GM12872 (cell line): Measurements from ENCODE around the gene RRAD.

ENCODE experiments used
- CTCF ChIP-seq: IDR thresholded peaks from 3 replicates; pipeline ENCODE4 v1.5.1; 2011; ENCODE audit warnings: low read depth, mild to moderate bottlenecking, low read length, moderate library complexity; ENCODE audit not compliant: insufficient read depth

RRAD gene

GRCh38 chr16:66906916-66907836, 18.2 kb downstream of the RRAD start:
- no peak for TF ChIP-seq CTCF

GRCh38 chr16:66905633-66906539, 19.4 kb downstream of the RRAD start:
- TF ChIP-seq CTCF, result no peak

DNA sequence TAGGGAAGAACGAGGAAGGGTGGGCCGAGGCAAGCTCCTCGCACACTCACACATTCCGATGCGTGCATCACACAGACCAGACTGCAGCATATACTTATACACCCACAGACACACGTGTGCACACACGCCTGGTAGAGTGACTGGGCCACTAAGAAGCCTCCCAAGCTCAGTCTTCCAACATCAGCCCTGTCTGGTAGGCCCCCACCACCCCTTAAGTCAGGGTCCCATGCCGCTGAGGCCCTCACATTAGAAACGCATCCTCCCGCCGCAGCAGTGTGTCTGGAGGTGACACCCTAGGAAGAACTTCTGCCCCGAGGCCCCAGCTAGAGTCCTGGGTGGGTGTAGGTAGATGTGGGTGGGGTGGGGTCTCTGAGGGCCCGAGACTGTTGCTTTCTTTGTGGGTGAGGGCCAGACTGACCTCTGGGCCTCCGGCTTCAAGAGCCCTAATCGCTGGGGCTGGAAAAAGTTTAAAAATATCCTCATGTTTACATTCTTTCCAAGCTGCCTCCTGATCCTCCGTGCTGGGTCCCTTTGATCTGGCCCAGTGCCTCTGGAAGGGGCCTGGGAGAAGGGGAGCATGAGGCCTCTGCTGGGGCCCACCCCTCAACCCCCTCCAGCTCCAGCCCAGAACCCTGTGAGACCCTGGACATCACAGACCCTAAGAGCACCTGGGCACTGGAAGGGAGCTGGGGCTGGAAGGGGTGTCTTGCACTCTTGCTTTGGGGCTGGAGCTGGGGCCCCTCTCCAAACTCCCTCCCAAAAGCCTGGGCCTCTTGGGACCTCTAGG, 20.3 kb downstream of the RRAD start:
- TF ChIP-seq CTCF, result no peak

GRCh38 chr16:66904428-66904845, 20.9 kb downstream of the RRAD start:
- TF ChIP-seq CTCF, result no peak

- TF ChIP-seq CTCF, result no peak
These were observed 21.5 kb downstream of the RRAD start for GRCh38 chr16:66903544-66904427.

DNA sequence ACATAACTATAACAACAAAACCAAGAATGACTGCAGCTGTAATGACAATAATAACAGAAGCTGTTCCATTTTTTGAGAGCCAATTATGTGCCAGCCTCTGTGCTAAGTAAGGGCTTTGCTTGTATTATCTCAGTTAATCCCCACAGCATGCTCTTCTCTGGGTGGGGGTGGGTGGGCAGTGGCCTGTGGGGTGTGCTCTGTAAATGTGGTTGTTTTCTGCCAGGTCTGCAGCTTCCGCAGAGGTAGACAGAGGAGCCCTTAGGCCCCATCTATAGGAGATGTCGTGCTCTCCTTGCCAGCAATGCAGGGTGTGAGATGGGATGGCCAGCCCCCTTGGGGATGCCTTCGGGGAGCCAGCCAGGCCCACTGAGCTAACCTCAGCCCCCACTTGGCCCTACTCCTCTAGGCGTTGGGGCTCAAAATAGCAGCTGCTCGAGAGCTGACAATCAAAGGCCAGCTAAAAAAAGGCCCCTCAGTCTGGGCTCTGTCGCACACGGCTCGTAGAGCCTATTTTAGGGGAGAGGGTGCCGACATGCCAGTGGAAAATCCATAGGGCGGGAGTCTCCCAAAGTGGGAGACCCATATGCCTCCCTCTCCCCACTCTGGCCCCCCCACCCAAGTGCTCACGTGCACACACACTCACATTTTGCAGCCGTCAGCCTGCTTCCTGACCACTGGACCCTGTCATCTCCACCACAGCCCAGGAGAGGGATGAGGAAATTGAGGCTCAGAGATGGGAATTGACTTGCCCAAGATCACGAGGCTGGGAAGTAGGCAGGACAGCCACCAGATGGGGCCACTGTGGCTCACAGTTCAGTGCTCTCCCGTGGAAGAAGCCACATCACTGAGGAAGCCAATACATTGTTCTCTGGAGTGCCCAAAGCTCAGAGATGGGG, 22.4 kb downstream of the RRAD start:
- no peak for TF ChIP-seq CTCF
